C1 segment of cervical spinal cord (tissue), 14 donors: ENCODE measurements around the gene STAMBP.
A peak's percentile ranks its signal among the peaks of the same experiment; 100 is the strongest.
"Not testable (repeated sequence)": the region's sequence is repeated elsewhere in the genome, so short reads cannot be mapped to it uniquely, and the experiment has no call there.

Experiments used
- DNase-seq, 14 donors: peaks; one replicate each; lab custom pipeline; 2025; lab: John Stamatoyannopoulos, UW

STAMBP gene

DNA sequence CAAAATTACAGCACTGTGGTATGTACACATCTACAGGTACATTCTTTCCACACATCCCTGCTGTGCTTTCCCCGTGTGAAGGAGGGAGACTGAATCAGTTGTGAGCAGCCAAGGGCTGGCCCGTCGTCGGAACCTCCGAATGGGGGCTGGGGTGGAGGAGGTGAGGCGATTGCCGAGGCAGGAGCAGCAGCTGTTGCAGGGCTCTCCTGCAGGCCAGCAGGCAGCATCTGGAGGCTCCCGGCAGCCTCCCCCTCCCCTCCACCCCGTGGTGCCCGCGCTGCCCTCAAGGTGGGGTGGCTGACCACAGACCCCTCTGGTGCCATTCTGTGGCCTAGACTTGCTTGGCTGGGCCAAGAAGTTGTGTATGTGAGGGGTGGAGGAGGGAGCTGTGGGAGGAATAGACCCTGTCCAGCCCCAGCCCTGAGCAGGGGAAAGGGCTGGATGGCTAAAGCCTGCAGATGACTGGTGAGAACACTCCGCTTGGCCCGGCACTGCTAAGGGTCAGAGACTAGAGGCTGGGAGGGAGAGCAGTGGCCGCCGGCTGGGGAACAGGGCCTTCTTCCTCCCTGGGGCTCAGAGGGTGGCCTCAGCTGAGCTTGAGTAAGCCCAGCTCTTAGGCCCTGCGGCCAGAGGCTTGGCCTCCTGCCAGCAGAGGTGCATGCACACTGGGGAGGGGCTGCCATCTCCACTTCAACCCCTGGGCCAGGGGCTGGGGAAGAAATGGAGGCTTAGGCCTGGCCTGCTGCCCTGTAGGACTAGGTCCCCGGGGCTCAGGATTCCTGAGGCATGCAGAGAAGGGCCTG lies 7.6 kb downstream of the STAMBP start:
- no peak for DNase-seq

DNA sequence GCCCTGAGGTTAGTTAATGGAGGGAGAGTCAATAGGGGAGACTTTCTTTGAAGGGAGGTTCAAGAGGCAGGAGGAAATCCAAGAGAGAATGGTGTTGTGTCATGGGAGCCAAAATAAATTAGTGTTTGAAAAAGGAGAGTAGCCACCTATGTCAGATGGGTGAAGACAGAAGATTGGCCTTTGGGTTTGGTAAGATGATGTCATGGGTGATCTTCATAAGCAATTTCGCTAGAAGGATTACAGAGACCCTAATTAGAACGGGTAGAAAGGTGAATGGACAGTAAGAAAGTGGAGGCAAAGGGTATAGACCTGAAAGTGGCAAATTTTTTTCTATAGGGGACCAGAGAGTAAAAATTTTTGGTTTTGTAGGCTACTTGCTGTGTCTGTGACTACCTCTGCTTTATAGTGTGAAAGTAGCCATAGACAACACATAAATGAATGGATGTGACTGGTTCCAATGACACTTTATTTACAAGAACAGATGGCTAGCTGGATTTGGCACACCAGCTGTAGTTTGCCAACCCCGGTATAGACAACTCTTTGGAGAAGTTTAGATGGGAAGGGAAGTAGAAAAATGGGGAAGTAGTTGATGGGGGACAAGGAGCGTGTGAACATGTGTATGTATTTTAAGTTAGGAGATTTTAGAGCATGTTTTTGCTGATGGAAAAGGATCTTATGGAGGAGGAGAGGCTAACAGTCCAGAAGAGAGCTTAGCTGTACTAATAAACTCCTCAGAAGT lies 9.3 kb downstream of the STAMBP start:
- DNase-seq = peak in 1 of 14 donors; percentile 3

DNA sequence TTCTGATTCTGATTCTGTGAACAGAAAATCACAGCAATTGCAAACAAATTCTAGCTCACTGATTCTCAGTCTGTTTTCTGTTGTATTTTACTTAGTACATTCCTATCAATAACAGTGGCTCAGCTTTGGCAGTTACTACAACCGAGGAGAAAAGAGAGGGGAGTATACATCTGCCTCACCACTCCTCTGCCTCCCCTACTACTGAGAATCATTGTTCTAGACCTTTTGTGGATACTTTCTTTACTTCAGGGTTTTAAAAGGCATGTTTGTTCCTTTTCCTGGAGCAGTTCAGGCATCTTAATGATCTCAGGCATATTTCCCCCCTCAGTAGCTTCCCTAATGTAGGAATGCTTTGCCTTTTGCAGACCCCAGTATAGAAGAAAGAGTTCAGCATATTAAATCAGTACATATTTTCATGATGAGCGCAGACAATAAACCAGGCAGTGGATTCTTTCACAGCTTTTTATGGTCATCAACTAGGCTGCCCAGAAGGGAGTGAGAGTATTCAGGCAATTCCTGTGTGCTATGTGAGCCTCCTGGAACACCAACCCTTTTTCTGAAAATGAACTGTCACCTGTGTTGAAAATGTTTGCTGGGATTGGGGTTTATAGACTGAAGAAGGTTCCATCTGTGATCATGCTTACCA lies 10.3 kb downstream of the STAMBP start:
- peak in 1 of 14 donors; percentile 14 for DNase-seq

DNA sequence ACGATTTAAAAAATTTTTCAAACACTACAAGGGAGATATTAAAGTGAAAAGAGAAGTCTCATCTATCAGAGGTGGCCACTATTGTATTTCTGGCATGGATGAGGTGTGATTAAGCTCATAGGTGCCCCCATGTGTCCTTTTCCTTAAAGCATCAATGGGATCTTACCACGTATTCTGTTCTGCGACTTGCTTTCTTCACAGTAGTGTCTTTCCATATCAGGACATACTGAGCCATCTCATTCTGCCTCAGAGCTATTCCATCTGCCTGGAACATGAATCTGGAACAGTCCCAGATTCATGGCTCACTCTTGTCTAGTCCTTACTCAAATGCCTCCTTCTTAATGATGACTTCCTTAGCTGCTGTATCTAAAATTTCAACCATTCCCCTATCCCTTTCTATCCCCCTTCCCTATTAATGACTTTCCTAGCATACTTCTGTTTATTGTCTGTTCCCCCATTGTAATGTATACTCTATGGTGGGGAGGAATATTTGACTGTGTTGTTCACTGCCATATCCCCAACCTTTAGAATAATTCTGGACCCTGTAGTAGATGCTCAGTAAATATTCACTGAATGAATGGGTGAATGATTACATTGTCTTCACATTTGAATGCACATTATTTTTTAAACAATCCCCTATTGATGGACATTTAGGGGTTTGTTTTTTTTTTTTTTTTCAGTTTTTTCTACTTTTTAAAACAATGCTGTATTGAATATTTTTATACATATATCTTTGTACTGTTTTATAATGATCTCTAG lies 11.1 kb downstream of the STAMBP start:
- peak in 1 of 14 donors; percentile 34 for DNase-seq

GRCh38 chr2:73841912-73842738 lies 13.4 kb downstream of the STAMBP start:
- DNase-seq = no peak

DNA sequence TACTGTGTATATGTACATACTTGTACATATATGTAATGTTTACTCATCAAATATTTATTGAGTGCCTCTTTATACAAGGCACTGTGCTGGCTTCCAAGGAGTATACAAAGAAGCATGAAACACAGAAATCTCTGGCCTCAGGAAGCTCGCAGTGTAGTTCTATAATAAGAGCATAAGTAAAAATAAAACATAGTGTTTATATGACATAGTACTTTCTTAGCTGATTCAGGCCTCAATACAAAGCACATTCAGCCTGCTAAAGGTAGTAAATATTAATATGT lies 13.9 kb downstream of the STAMBP start:
- DNase-seq = no peak

DNA sequence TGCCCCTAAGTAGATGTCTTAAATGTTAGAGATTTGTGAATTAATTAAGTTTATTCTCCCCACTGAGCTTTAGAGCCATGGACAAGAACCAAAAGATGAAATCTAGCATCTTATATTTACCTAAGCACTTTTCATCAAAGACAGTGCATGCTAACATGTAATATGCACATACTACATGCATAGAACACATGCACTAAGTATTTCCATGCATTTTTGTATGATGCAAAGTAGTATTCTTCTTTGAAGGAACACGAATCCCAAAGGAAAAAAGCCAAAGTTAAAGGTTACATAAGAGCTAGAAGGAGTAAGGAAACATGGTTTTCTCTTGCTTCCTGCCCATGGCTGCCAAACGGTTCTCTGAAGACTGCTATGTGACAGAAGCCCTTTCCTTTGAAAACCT lies 15.3 kb downstream of the STAMBP start:
- DNase-seq = no peak

DNA sequence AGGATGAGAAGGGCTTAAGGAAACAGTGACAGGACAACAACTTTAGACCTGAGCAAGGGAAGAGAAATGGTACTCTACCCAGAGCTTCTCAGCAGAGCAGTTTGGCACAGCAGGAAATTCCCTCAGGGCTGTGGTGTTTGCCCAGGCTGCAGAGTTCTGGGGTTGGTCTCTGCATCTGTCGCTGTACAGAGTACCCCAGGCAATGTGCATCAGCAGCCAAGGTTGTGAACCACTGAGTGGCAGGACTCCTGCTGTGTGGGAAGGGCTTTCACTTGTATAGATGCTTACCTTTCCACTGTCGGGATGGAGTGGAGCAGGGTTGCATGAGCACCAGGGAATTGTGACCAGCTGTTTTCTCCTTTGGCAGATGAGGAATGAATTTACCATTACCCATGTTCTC lies 21.2 kb downstream of the STAMBP start:
- DNase-seq = no peak

- DNase-seq = no peak
Measured at GRCh38 chr2:73851274-73851673, 22.5 kb downstream of the STAMBP start.

DNA sequence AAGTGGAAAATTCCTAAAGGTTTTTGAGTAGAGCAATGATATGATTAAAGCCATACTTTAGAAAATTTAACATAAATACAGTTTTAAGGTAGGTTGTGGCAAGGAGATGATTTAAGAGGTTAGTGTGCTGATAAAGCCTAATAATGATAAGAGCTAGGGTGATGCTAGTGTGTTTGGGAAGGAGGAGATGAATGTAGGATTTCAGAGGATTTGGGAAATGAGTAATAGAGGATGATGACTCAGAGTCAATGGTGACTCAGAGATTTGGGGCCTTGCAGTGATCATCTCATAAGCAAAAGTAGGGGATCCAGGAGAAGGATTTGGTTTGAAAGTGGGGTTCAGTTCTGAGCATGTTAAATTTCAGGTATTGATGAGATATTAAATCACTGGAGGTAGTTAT lies 23.3 kb downstream of the STAMBP start:
- no peak for DNase-seq

DNA sequence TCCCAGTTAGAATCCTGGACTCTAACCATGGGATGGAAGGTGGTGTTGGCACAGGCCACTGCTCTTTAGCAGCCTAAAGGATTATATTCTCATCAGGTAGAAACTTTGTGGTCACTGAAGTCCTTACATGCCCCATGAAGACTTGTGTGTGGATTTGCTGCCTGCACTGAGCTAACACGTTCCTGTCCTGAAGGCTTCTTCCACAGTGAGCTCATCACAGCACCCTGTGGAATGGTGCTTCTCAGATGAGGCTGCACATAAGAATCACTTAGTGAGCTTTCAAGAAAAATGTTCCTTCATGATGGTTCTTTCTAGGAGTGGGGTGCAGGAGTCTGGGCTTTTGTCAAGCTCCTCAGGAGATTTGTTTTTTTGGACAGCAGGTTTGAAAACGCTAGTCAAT lies 26.8 kb downstream of the STAMBP start:
- DNase-seq = no peak

GRCh38 chr2:73856214-73856613 lies 27.5 kb downstream of the STAMBP start:
- no peak for DNase-seq

DNA sequence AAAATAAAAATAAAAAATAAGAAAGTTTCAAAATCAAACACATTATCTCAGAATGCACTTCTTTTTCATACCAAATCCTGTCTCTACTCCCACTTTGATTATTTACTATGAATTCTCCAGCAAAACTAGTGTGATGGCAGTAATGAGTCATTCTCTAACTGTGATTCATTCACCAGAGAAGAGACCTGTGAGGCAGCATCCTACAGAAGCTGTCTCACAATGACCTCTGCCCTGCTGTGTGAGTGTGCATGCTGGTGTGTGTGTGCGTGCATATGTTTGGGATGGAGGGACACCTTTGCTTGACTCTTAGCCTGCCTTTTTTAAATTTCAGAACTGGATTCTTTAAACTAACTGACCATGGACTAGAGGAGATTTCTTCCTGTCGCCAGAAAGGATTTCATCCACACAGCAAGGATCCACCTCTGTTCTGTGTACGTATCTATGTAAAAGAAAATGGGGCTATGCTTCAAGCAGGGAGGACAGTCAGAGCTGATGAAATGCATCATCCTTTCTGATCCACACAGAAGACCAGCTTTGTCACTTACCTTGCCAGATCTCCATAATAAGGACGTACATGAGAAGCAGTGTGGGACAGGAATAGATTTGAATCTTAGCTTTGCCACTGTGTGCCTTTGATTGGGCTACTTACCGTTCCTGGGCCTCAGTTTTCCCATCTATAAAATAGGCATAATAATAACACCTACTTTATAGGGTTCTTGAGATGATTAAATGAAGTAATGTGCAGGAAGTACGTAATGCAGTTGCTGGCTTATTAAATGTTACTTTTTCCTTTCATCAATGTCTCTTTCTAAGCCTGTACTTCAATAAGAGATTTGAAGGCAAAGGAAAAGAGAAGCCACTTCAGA lies 31.2 kb downstream of the STAMBP start:
- DNase-seq = no peak

- no peak for DNase-seq
Measured at GRCh38 chr2:73862987-73863386, 34.2 kb downstream of the STAMBP start.

DNA sequence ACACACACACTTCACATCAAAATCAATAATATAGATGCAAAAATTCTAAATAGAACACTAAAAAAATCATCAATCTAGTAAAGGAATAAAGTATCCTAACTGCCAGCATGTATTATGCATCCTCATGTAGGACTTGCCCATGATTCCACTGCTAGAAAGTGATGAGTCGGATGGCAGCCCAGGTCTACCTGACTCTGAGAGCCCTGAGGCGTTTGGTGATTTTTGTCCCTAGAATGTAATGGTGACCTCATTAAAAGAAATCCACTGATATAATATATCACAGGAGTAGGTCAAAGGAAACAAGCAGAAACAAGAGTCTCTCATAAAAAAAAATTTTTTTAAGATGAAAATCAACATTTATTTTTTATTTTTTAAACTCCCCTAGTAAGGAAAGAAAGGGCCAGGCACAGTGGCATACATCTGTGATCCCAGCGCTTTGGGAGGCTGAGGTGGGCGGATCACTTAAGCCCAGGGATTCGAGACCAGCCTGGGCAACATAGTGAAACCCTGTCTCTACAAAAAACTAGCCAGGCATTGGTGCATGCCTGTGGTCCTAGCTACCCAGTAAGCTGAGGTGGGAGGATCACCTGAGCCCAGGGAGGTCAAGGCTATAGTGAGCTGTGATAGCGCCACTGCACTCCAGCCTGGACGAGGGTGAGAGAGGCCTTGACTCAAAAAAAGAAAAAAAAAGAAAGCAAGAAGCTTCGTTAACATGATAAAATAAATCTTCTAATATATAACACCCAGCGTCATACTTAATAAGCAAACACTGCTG lies 39.6 kb downstream of the STAMBP start:
- DNase-seq = no peak

GRCh38 chr2:73870084-73870483 lies 41.3 kb downstream of the STAMBP start:
- DNase-seq = peak in 2 of 14 donors; percentile 9 to 38

DNA sequence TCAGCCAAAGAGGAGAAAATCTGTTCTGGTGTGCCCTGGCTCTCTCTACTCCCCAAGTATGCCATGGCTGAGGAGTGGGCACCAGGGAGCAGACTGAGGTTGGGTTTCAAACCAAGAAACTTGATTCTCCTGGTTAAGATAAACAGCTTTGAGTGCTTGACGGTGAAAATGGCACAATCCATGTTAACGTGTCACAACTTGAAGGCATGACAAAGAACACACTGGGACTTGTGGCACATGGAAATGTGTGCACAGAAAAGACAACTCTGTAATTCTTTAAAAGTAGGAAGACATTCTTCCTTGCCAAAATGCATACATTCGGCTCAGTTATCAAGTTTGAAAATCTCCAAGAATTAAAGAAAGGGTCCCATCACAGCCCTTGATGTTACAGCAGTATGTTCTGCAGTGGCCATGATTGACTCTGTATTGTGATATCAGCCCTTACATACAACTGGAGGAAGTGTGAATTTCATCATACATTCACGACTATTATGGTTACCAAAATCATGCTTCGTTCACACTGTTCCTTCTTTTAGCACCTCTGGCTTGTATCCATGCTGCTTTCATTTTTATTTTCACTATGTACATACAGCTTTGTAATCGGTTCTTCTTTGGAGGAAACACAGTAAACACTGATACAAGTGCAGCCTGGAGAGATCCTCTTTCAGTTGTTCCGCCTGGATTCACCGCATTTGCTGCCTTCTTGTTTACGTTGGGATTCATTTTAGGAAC lies 48.5 kb downstream of the STAMBP start:
- DNase-seq = no peak

DNA sequence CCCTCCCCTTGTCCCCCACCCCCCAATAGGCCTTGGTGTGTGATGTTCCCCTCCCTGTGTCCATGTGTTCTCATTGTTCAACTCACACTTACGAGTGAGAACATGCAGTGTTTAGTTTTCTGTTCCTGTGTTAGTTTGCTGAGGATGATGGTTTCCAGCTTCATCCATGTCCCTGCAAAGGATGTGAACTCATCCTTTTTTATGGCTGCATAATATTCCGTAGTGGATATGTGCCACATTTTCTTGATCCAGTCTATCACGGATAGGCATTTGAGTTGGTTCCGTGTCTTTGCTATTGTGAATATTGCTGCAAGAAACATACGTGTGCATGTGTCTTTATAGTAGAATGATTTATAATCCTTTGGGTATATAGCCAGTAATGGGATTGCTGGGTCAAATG lies 49.2 kb downstream of the STAMBP start:
- not testable (repeated sequence) for DNase-seq

- DNase-seq = no peak
Measured at GRCh38 chr2:73885406-73885805, 56.6 kb downstream of the STAMBP start.
